IPS-11a (cell line): ENCODE results near the gene GBP2.

ENCODE experiments used
- H3K4me3 ChIP-seq: one replicate; pipeline ENCODE4 v1.5.1; 2013; ENCODE audit warnings: low read depth, low read length, control low read depth

The GBP2 gene, protein sequence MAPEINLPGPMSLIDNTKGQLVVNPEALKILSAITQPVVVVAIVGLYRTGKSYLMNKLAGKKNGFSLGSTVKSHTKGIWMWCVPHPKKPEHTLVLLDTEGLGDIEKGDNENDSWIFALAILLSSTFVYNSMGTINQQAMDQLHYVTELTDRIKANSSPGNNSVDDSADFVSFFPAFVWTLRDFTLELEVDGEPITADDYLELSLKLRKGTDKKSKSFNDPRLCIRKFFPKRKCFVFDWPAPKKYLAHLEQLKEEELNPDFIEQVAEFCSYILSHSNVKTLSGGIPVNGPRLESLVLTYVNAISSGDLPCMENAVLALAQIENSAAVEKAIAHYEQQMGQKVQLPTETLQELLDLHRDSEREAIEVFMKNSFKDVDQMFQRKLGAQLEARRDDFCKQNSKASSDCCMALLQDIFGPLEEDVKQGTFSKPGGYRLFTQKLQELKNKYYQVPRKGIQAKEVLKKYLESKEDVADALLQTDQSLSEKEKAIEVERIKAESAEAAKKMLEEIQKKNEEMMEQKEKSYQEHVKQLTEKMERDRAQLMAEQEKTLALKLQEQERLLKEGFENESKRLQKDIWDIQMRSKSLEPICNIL

DNA sequence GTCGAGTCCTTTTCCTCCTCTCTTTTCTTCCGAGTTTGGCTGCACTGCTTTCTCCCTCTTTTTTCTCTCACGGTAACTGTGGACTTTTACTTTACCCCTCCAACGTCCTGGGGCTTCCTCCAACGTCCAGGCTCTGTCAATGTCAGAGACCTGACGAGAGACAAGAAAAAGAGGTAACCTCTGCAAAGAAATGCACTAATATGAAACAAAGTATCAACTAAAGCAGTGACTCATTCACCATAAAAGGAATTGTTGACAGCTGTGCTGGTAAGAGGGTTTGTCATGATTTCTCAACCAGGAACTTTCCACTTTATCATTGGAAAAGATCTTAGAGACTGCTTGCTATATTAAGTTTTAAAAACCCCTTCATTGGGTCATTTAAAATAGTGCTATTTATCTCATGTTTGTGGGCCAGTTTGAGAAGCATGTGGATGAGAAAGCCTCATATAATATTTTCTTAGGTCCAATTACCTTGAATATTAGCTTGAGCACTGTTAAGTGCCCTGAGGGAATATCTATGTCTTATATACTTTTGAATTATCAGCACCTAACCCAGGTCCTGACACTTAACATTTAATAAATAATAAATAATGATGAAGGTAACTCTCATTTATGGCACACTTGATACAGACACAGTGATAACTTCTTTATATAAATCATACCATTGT lies at the start of gene GBP2:
Gene GBP2 (minus strand): TSS at position 202 of the 668 bp plus-strand sequence. CDS start 4,148 bp downstream, outside the sequence.
- no peak within 1 kb of the TSS for H3K4me3 ChIP-seq

DNA sequence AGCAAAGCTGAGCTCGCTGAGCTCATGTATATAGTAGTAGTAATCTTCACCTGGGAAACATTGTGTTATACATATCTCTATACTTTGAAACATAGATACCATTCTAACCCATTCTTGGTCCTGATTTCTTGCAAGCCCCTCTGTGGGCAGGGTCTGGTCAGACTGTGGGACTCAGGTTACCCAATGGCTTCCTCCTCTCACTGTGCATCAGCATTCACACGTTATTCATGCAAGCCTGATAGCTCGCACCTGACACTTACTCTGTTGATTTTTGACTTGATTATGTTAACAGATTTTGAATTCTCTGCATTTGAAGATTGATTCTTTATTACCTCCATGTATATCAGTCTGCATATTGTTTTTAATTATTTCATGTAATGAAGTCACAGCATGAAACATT lies 48.6 kb upstream of the GBP2 start:
- H3K4me3 ChIP-seq = no peak overlapping the region

DNA sequence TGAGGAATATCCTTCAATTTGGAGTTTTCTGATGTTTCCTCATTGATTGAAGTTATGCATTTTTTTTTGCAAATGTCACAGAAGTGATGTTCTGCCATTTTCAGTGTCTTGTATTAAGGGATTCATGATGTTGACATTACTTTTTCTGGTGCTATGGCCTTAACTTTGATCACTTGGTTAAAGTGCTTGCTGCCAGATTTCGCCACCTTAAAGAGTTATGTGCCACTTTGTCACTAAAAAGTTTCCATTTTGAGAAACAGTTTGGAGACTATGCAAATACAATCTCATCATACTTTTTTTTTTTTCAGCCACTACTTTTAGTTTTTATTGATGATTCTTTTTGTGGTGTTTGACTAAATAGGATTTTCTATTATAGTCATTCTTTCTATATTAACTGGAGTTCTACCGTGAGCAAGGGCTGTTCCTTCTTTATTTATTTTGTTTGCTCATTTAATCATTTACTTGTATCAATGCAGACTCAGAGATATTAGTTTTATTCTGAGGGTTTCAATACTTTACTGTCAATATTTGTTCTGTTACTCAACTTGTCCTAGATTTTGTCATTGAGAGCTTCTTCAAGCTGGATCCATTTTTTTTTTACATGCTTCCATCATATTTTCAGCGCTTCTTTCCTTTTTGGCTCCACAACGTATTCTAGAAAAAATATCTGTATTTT lies 46.7 kb upstream of the GBP2 start:
- no peak overlapping the region for H3K4me3 ChIP-seq

DNA sequence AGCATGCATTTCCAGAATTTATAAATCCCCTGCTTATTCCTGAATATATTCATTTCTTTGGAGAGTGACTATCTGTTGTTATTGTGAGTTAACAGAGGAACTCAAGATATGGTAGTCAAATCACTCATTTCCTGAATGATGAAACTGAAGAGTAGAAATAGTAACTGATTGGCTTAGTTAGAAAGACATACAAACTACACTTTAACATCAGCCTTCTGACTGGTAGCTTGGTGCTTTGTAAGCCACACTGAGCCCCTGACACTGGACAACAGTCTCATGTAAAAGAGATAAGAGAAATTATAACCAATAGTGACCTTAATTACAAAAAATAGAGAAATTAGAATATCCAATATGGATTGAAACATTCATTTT lies 45.1 kb upstream of the GBP2 start:
- no peak overlapping the region for H3K4me3 ChIP-seq

DNA sequence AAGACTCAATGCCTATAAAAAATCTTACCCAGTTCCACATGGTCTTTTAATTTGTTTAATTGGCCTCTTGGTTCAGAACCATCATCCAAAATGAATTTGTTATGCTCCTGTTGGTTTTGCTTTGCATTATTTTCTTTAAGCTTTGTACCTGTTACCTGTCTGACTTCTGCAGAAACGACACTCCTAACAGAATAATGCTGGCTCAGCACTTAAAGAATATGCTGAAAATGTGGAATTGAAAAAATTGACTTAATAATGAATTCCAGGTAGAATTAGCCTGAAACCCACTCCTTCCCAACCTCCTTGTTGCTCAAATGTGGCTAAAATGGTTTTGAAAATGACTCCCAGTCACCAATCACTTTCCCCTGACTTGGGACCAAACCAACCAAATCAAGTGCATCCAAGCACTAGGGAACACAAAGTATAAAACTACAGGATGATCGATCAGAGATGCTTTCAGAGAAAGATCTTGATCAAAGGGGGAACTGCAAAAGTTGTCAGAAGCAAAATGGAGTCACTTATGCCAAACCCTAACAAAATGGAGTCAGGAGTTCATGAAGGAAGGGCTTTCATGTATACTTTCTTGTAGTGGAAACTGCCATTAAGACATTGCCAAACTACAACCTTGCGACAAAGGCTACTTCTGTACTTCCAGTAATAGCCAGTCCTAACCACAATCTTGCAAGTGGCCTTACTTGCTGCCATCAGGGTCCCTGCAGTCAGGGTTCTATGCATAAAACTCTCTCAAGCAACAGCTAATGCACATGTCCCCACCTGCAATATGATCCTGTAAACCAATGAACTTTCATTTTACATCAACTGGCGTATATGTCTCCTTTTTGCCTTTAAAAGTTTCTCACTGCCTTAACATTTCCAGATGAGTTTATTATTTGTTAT lies 44.5 kb upstream of the GBP2 start:
- no peak overlapping the region for H3K4me3 ChIP-seq

DNA sequence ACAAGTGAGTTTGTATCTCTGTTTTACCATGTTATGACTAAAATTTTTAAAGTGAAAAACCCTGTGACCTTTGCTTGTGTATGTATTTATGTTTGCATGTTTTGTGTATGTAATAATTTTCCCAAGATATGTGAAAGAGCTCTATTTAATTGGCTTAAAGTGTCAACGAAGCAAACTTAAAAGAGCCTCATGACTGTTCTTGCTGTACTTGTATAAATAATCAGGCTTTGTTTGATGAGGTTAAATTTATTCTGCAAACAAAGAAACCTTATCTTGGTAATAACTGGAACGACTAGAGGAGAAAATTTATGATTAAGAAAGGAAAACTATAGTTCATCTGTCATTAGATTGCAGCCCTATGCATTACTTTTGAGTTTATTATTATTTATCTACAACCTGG lies 43.3 kb upstream of the GBP2 start:
- no peak overlapping the region for H3K4me3 ChIP-seq

DNA sequence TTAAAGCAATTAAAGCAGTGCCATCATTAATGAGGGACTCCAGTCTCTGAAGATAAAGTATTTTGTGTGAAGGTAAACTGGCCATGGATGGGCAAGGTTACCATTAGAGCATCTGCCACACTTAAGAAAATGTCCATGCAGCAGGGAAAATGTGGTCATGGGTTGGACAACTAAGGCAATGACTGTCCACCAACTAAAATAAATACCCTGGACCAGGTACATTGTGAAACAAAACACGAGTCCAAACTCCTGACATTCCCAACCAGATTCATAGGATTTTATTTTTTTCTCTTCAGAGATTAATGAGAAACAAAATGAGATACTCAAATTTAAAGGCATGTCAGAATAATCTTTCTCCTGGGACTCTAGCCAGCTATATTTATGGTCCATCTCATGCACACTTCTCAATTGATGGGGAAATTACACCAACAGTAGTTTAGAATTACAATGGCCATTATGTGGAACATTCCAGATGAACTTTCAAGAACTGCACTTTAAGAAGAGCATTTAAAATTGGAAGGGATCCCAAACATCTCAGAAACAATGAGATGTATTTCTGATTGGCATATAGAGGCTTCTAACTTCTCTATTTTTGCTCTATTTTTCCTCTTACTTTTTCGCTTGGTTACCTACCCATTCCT lies 41.8 kb upstream of the GBP2 start:
- H3K4me3 ChIP-seq = no peak overlapping the region

DNA sequence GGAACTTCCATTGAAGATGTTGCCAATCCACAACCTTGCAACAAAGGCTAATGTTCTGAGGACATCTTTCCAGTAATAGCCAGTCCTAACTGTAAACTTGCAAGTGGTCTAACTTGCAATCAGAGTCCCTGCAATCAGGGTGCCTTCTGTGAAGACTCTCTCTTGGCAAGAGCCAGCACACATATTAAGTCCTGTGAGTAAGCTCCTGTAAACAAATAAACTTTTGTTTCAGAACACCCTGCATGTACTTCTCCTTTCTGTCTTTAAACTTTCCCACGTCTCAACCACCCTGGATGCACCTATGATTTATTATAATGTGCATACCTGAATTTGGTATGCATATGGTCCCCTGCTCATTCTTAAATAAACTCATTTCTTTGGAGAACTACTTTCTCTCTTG lies 40.8 kb upstream of the GBP2 start:
- no peak overlapping the region for H3K4me3 ChIP-seq

DNA sequence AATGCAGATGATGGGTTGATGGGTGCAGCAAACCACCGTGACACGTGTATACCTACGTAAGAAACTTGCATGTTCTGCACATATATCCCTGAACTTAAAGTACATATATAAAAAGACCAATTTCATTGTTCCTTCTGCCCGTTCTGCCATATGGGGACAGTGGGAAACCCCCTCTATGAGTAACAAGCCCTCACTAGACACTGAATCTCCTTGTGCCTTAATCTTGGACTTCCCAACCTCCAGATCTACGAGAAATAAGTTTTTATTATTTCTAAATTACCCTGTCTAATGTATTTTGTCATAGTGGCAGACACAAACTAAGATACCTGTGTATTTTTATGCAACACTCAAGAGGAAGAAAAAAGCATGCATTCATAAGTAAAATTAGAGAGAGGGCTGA lies 39.9 kb upstream of the GBP2 start:
- no peak overlapping the region for H3K4me3 ChIP-seq

DNA sequence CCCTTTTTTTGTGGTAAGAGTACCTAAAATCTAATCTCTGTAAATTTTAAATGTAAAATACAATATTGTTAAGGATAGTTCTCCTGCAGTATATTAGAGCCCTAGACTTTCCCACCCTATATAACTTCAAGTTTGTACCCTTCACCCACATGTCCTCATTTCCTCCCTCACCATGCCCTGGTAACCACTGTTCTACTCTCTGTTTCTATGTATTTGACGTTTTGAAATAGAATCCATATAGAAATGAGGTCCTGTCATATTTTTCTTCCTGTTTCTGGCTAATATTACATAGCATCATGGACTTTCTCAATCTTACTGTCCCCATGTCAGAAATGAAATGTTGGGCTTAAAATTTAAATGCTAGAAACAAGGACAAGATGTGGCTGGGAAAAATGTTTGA lies 25.1 kb upstream of the GBP2 start:
- H3K4me3 ChIP-seq = no peak overlapping the region

DNA sequence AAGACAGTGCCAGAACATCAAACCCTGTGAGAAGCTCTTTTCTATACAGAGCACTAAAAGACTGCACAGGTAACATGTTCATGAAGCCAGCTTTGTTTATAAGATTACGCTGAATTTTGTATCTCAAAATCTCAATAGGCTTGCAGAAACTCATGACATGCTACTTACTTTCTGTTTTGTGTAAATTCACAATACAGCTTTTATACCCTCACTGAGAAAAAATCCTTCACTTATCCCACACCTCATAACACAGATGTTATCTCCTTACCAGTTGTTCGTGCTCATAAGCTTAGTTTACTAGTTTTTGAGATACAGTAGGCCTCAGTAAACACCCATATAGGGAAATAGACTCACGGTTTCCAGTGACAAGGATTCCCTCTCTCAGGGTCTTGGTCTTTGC lies 24.1 kb upstream of the GBP2 start:
- no peak overlapping the region for H3K4me3 ChIP-seq

DNA sequence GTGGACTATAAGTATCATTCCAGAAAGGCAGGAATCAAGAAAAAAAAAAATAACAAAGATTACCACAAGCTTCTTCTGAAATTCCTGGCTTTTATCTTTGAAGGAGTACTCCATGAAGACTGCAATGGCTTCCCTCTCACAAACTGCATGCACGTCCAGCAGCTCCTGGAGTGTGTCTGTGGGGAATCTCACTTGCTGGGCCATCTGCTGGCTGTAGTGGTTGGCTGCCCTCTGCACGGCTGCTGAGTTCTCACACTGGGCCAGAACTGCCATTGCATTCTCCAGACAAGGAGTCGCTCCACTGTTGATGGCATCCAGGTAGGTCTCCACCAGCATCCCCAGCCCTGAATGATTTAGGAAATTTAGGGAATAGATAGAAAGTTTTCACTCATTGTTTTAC lies 23.3 kb upstream of the GBP2 start:
- no peak overlapping the region for H3K4me3 ChIP-seq

DNA sequence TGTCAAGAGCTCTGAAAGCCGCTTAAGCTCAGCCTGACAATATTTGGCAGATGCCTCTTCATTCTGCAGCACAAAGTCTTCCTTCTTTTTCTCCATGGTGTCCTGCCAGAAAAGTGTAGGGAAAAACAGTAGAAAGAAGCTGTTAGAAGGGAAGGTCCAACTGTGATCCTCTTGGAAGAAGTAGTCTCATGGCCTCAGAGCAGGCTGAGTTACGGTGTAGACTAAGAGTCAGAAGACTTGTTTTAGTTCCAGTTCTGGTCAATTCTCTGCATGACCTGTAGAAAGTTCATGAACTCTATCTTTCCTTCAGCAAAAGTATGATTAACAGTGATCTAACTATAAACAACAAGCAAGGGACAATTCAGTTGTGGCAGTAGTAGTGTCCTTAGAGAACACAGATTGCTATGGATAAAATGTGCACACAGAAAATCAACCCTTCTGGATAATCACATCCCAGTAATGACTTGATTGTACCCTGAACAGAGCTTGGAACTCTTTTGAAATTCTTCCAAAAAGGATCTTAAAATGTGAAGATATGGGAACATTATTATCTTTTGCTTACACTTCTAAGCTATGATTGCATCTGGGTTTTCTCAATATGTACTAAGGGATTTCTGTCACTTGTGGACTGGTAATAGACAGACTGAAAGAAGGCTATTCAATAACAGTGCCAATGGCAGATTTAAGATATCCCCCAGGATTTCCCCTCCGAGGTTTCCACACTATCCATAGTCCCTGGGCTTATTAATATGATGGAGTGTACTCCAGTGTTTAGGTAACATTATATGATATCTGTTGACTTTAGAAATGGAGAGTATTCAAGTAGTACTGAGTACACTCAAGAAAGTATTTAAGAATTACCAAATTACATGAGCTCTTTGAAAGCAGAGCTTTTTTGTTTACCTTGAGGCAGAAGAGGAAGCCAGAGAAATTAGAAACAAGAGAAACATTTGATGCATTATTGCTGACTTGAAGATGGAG lies 22.1 kb upstream of the GBP2 start:
- H3K4me3 ChIP-seq = no peak overlapping the region

DNA sequence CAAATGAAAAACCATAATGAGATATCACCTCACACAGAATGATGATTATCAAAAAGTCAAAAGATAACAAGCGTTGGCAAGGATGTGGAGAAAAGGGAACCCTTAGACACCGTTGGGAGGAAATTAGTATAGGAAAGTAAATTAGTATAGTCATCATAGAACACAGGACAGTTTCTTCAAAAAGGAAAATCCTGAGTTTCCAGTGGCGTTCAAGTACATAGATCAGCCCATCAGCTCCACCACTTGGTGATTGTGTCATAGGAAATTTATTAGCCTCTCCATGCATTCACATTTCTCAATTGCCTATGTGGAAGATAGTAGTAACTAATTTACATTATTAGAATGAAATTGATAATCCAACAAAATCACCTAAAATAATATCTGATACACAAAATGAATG lies 20.8 kb upstream of the GBP2 start:
- H3K4me3 ChIP-seq = no peak overlapping the region

DNA sequence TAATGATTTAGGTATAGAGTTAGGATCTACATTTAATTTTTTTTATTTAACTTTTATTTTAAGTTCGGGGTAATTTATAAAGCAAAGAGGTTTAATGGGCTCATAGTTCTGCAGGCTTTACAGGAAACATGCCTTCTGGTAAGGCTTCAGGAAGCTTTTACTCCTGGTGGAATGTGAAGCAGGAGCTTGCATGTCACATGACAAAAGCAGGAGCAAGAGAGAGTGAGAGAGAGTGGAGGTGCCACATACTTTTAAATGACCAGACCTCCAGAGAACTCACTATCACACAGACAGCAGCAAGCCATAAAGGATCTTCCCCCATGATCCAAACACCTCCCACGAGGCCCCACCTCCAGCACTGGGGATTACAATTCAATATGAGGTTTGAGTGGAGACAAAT lies 17.6 kb upstream of the GBP2 start:
- no peak overlapping the region for H3K4me3 ChIP-seq

DNA sequence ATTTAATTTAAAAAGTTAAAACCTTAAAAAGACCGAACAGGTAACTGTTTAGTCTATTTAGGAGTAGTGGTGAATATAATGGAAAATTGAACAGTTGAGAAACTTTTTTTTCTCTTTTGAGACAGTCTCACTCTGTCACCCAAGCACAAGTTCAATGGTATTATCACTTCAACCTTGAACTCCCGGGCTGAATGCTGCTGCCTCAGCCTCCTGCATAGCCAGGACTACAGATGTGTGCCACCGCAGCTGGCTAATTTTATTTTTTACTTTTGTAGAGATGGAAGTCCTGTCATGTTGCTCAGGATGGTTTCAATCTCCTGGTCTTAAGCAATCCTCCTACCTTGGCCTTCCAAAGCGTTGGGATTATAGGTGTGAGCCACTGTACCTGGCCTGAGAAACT lies 16.2 kb upstream of the GBP2 start:
- H3K4me3 ChIP-seq = no peak overlapping the region

DNA sequence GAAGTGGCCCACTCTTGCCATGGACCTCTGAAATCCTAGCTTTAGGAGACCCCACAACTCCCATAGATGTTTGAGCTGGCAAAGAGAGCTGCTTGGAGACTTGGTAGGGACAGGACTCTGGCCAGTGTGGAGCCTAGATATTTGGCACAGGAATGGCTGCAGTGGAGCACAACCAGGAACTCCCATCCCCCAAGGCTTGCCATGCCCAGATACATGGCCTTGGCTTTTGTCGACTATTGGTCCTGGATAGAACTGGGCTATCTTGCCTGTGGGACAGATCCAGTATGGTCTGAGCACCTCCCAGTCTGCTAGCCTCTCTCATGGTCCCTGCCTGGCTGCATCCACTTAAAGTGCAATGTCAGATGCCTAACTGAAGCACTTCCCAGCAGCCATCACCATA lies 7.8 kb upstream of the GBP2 start:
- H3K4me3 ChIP-seq = no peak overlapping the region

DNA sequence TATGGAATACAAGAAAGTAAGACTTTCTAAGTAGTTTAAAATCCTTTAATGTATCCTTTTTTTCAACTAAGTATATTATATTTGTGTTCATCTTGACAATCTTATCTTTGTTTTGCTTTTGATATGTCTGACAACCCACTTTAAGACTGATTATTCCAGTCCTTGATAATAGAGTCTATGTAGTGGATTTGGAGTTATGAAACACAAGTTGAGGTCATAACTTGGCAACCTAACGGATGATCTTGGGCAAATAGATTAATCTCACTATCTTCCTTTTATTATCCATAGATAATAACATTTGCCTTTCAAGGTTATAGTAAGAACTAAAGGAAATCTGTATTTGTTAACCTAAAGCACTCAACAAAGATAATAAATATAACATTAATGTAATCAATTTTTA lies 4.8 kb upstream of the GBP2 start:
- no peak overlapping the region for H3K4me3 ChIP-seq

DNA sequence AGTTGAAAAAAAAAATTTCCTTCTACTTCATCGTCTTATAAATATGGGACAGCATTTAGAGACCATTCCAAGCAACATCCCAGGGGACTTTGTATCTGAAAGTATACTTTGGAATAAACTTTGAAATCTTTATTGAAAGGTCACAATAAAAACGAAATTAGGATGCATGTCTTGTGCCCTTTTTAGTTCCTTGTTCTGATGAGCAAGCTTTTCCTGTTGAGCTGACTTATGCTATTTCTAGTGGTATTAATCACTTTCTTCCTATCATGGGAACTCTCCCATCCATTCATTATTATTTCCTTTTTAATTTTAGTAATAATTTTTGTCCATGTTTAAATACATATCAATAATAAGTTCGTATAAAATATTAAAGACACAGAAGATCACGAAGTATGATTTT lies 4.0 kb upstream of the GBP2 start:
- no peak overlapping the region for H3K4me3 ChIP-seq
